ENCODE data around the gene LENG9.

- TF ChIP-seq POLR2AphosphoS5 (IDR thresholded peaks at IDR 0.05) (no peak), CTCF (IDR thresholded peaks at IDR 0.05) (no peak), EP300 (IDR thresholded peaks at IDR 0.05; ENCODE audit: low read depth) (no peak)
Measured at GRCh38 chr19:54418930-54419800, 44.4 kb downstream of the LENG9 start.
